Measurements from ENCODE around the gene AQP7.
"Not testable (repeated sequence)": the region's sequence is repeated elsewhere in the genome, so short reads cannot be mapped to it uniquely, and the experiment has no call there.

The AQP7 gene

DNA sequence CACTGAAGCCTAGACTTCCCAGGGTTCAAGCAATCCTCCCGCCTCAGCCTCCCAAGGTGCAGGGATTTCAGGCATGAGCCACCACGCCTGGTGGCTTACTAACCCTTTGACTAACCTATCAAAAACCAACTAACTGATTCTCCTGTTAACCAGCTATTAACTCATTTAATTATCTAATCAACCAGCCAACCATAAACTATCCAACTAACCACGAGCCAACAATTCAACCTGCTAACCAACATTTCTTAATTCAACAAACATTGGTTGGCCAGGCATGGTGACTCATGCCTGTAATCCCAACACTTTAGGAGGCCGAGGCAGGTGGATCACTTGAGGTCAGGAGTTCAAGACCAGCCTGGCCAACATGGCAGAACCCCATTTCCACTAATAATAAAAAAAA is 3.3 kb downstream of the AQP7 start:
- not testable (repeated sequence) for H3K4me3 Mint-ChIP-seq, H3K9me3 Mint-ChIP-seq, H3K27ac Mint-ChIP-seq, H3K4me1 Mint-ChIP-seq, DNase-seq, H3K36me3 Mint-ChIP-seq
- CTCF ChIA-PET: interaction anchor here (0.7 to 2.3 kb wide), 2 partner anchors 23 to 68 kb away, joined by 3 to 8 read pairs; no protein-coding TSS in a partner anchor
- H3K27me3 Mint-ChIP-seq: peaks cover 55% of the 10 kb centered on the region

DNA sequence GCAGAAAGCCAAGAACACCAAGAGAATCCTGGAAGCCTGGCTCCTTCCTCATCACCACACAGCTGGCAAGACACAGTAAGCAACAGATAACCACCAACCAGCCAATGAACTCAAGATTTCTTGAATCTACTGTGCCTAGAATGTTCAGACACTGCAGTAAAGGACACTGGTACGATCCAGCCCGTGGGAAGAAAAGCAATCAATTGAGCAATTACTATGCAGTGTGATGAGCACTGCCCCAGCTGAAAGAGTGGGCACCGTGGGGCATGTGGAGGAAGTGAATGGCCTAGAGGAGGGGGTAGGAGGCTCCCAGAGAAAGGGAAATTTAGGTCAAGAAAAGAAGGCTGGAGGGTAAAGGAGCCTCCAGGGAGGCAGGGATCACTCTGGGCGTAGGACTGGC is 4.6 kb downstream of the AQP7 start:
- not testable (repeated sequence) for H3K4me1 Mint-ChIP-seq, DNase-seq, H3K4me3 Mint-ChIP-seq, H3K9me3 Mint-ChIP-seq, H3K27ac Mint-ChIP-seq, H3K36me3 Mint-ChIP-seq
- peaks cover 64% of the 10 kb centered on the region for H3K27me3 Mint-ChIP-seq
- CTCF ChIA-PET: interaction anchor here (2.3 kb wide), 1 partner anchor 69 kb away, joined by 8 read pairs; no protein-coding TSS in a partner anchor

DNA sequence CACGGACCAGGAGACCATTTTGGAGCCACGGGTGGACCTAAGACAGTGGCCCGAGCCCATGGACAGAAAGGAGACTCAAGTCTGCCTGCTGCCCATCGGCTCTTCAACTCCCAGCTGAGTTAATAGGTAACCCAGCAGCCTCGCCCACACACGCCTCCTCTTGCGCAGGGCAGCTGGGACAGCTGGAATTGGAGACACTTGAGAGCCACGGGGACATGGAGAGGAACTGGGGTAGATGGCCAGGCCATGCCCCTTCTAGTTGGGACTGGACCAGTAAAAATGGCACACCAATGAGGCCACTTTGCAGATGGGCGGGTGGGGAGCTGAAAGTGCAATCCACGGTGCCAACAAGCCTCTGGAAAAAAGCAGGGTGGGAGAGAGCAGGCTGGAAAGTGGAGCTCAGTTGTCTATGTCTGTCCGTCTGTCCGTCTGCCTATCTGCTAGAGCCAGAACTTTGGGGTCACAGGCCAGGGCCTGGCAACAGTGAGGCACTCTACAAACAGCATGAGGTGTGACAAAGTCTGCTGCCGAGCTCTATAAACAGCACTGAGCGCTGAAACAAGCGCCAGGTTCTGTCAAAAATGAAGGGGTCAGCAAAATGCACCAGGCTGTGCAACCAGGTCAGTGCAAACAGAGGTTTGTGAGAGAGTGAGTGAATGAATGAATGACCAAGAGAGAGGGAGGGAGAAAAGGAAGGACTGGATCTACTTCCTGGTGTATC is 7.0 kb downstream of the AQP7 start:
- H3K4me3 Mint-ChIP-seq, CTCF ChIA-PET, H3K36me3 Mint-ChIP-seq, H3K4me1 Mint-ChIP-seq, DNase-seq, H3K9me3 Mint-ChIP-seq, H3K27ac Mint-ChIP-seq: not testable (repeated sequence)
- H3K27me3 Mint-ChIP-seq: peaks cover 47% of the 10 kb centered on the region

DNA sequence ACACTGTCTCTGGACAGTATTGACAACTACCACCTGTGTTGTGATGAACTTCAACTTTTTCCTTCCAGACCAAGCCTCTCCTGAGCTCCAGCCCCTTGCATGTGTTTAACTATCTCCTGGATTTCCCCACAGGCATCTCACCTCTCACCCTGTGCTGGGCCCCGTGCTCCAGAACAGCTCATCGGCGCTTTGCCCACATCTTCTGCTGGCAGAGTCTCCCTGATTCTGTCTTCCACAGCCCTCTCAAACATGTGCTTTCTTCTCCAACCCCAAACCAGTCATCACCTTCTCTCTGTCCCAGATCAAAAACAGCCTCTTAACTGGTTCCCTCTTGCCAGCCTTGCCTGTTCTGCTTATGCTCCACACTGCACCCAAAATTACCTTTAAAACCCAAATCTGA is 8.4 kb downstream of the AQP7 start:
- DNase-seq, H3K27ac Mint-ChIP-seq, H3K36me3 Mint-ChIP-seq, H3K4me1 Mint-ChIP-seq, H3K4me3 Mint-ChIP-seq, H3K9me3 Mint-ChIP-seq: not testable (repeated sequence)
- CTCF ChIA-PET: interaction anchor here (1.7 kb wide), 1 partner anchor 79 kb away, joined by 4 read pairs; no protein-coding TSS in a partner anchor
- peaks cover 43% of the 10 kb centered on the region for H3K27me3 Mint-ChIP-seq

GRCh38 chr9:33393581-33393980 is 8.8 kb downstream of the AQP7 start:
- Mint-ChIP-seq H3K27me3 (peaks cover 40% of the 10 kb centered on the region), H3K27ac (no peak overlapping the region), H3K4me1 (peaks cover 2% of the 10 kb centered on the region), H3K9me3 (no peaks in the 10 kb centered on the region), H3K36me3 (no peaks in the 10 kb centered on the region), H3K4me3 (no peak overlapping the region)
- no peak for DNase-seq
- CTCF ChIA-PET: interaction anchor here (0.9 to 1.7 kb wide), 2 partner anchors 20 to 79 kb away, joined by 3 to 4 read pairs; no protein-coding TSS in a partner anchor

- not testable (repeated sequence) for H3K27ac Mint-ChIP-seq, H3K4me1 Mint-ChIP-seq, H3K4me3 Mint-ChIP-seq
Measured at GRCh38 chr9:33392591-33393021, 9.8 kb downstream of the AQP7 start.

GRCh38 chr9:33391111-33391771 is 11.1 kb downstream of the AQP7 start:
- not testable (repeated sequence) for H3K36me3 Mint-ChIP-seq, H3K4me3 Mint-ChIP-seq, H3K4me1 Mint-ChIP-seq, DNase-seq, H3K27ac Mint-ChIP-seq, H3K9me3 Mint-ChIP-seq
- CTCF ChIA-PET: interaction anchor here (1.1 to 1.7 kb wide), 2 partner anchors 12 to 17 kb away, joined by 3 to 6 read pairs; partner anchors contain the start of gene AQP7
- H3K27me3 Mint-ChIP-seq: peaks cover 35% of the 10 kb centered on the region

More at GRCh38 chr9:33392591-33393021, 9.8 kb downstream of the AQP7 start:
- CTCF ChIA-PET: interaction anchor here (0.9 to 1.7 kb wide), 4 partner anchors 11 to 80 kb away, joined by 3 to 6 read pairs (median 4); partner anchors contain the start of gene AQP7
- not testable (repeated sequence) for H3K36me3 Mint-ChIP-seq, H3K9me3 Mint-ChIP-seq, DNase-seq
- peaks cover 40% of the 10 kb centered on the region for H3K27me3 Mint-ChIP-seq

GRCh38 chr9:33388110-33388994 is 14.0 kb downstream of the AQP7 start:
- Mint-ChIP-seq H3K4me3 (no peak overlapping the region), H3K27ac (no peak overlapping the region), H3K36me3 (no peaks in the 10 kb centered on the region), H3K4me1 (peaks cover 4% of the 10 kb centered on the region), H3K27me3 (peaks cover 26% of the 10 kb centered on the region), H3K9me3 (no peaks in the 10 kb centered on the region)
- DNase-seq: no peak
- CTCF ChIA-PET: no interaction called here

DNA sequence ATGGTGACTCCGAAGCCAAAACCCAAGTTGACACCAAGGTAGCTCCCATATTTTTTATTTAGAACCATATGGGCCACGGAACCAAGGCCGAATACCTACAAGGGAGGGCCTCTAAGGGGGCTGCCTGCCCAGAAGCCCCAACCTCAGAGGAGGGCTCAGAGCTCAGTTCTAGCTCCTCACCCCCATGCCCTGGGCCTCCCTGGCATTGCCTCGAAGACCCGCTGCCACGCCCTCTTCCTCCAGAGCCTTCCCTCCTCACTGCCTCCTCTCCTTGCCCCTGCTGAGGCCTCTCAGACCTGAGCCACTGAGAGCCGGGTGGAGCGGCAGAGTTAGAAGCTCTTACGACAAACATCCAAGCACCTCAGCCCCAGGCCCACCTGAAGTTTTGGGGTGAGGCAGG is 15.4 kb downstream of the AQP7 start:
- DNase-seq, H3K4me1 Mint-ChIP-seq, CTCF ChIA-PET, H3K36me3 Mint-ChIP-seq, H3K9me3 Mint-ChIP-seq, H3K4me3 Mint-ChIP-seq, H3K27ac Mint-ChIP-seq: not testable (repeated sequence)
- H3K27me3 Mint-ChIP-seq: peaks cover 25% of the 10 kb centered on the region

DNA sequence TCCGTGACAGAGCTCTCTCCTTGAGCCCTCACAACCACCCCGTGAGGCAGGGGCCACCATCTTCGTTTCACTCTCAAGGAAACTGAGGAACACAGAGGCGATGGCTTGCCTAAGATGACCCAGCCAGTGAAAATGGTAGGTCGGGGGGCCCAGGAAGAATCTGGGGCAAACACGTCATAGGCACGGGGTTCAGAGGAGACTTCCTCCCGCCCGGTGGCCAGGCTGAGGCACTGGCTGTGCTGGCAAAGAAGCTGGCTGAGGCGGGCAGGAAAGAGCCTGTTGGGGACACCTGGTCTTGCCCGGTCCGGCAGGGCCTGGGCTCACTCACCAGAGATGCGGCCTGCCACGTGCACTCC is 15.7 kb downstream of the AQP7 start:
- H3K9me3 Mint-ChIP-seq, H3K27ac Mint-ChIP-seq, CTCF ChIA-PET, H3K36me3 Mint-ChIP-seq, H3K4me1 Mint-ChIP-seq, DNase-seq, H3K4me3 Mint-ChIP-seq: not testable (repeated sequence)
- peaks cover 25% of the 10 kb centered on the region for H3K27me3 Mint-ChIP-seq

- DNase-seq, CTCF ChIA-PET, H3K4me3 Mint-ChIP-seq, H3K36me3 Mint-ChIP-seq, H3K27ac Mint-ChIP-seq, H3K9me3 Mint-ChIP-seq, H3K4me1 Mint-ChIP-seq: not testable (repeated sequence)
- H3K27me3 Mint-ChIP-seq: peaks cover 25% of the 10 kb centered on the region
Measured at GRCh38 chr9:33385979-33386640, 16.3 kb downstream of the AQP7 start.

DNA sequence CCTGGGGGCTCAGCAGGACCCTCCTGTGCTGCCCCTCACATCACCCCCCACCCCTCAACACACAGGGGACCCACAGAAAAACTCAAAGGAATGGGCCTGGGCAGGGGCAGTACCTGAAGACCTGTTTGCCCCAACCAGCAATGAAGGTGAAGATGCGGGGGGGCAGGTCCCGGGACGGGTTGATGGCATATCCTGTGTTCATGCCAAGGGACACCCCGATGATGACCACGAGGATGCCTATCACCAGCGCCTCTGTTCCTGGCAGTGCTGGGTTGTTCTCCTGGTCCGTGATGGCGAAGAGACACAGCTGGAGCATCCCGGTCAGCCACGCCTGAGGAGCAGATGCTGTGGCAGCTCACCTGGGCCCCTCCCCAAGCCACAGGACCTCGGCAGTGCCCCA is 16.8 kb downstream of the AQP7 start:
- DNase-seq, H3K36me3 Mint-ChIP-seq, H3K4me1 Mint-ChIP-seq, H3K9me3 Mint-ChIP-seq, H3K4me3 Mint-ChIP-seq, H3K27ac Mint-ChIP-seq, CTCF ChIA-PET: not testable (repeated sequence)
- H3K27me3 Mint-ChIP-seq: peaks cover 25% of the 10 kb centered on the region

DNA sequence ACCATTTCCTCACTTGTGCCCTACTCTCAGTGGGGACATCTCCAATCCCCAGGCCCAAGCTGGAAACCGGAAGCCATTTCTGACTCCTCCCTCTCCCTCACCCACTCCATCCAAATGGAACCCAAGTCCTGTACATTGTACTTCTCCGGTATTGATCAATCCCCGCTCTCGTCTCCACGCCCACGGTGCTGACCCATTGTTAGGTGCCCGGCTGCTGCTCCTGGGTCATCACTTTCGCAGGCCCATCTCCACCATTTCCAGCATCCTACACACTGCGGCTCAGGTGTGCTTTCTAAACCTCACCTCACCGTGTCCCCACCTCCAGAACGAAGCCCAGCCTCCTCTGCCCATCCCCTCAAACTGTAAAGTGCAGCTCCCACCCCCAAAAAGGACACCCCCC is 19.0 kb downstream of the AQP7 start:
- DNase-seq, H3K4me3 Mint-ChIP-seq, H3K4me1 Mint-ChIP-seq, H3K9me3 Mint-ChIP-seq, H3K27ac Mint-ChIP-seq, H3K36me3 Mint-ChIP-seq, CTCF ChIA-PET: not testable (repeated sequence)
- H3K27me3 Mint-ChIP-seq: peaks cover 18% of the 10 kb centered on the region

- CTCF ChIA-PET, H3K4me1 Mint-ChIP-seq, DNase-seq, H3K27ac Mint-ChIP-seq, H3K4me3 Mint-ChIP-seq, H3K36me3 Mint-ChIP-seq, H3K9me3 Mint-ChIP-seq: not testable (repeated sequence)
- H3K27me3 Mint-ChIP-seq: peaks cover 11% of the 10 kb centered on the region
Measured at GRCh38 chr9:33382397-33382796, 20.0 kb downstream of the AQP7 start.

Data from activated naive CD4-positive, alpha-beta T cell treated with anti-CD3 and anti-CD28 coated beads, Interleukin-2, amount 10 ng/mL, durations not matched to agents 7 days and 5 days (primary cell).